GM18499 (cell line): Measurements from ENCODE around the gene PLS3.

Experiments used
- ATAC-seq: cut with Tn5 transposase; IDR thresholded peaks from one replicate; pipeline ENCODE4 v1.9.1; 2021; ENCODE audit warnings: moderate number of reproducible peaks; ENCODE audit not compliant: insufficient read depth, unreplicated experiment

The PLS3 gene

GRCh38 chrX:115679460-115679859 lies 118.5 kb downstream of the PLS3 start:
- ATAC-seq, result no peak

GRCh38 chrX:115687595-115687994 lies 126.6 kb downstream of the PLS3 start:
- ATAC-seq, result no peak

GRCh38 chrX:115689931-115690330 lies 129.0 kb downstream of the PLS3 start:
- no peak for ATAC-seq

GRCh38 chrX:115690511-115691216 lies 129.7 kb downstream of the PLS3 start:
- ATAC-seq, result peak; percentile 94

- no peak for ATAC-seq
Observed at GRCh38 chrX:115693476-115693875, 132.5 kb downstream of the PLS3 start.

- no peak for ATAC-seq
Observed at GRCh38 chrX:115694028-115694427, 133.1 kb downstream of the PLS3 start.

GRCh38 chrX:115696039-115696438 lies 135.1 kb downstream of the PLS3 start:
- no peak for ATAC-seq

- no peak for ATAC-seq
Observed at GRCh38 chrX:115696939-115697338, 136.0 kb downstream of the PLS3 start.

- no peak for ATAC-seq
Observed at GRCh38 chrX:115697806-115698205, 136.8 kb downstream of the PLS3 start.
